Cardiac fibroblast (primary cell): ENCODE data around the gene PSMA6.

Source experiments
- DNase-seq, 2 donors: peaks; one replicate each; pipeline versions ENCODE4 v3.0.0 to v3.0.0-alpha.2; 2010; ENCODE audit warnings: low read depth in 2 of 2
- H3K4me3 ChIP-seq, 2 donors: replicated peaks in 1 of 2; 1 replicate in 1 of 2; 2 replicates in 1 of 2; pipeline ENCODE4 v1.5.1; 2011; ENCODE audit warnings: low read depth in 2 of 2, low read length in 2 of 2, mild to moderate bottlenecking in 2 of 2, moderate library complexity in 1 of 2
- CTCF ChIP-seq: IDR thresholded peaks from one replicate; pipeline ENCODE4 v1.5.1; 2011; ENCODE audit warnings: low read depth, mild to moderate bottlenecking, low read length, inconsistent platforms

PSMA6 gene

GRCh38 chr14:35258420-35258819, 33.8 kb upstream of the PSMA6 start:
- no peak overlapping the region for H3K4me3 ChIP-seq
- DNase-seq: peak; percentile 5 to 40
- TF ChIP-seq CTCF: no peak

- no peak overlapping the region for H3K4me3 ChIP-seq
- no peak for TF ChIP-seq CTCF
- DNase-seq: peak; percentile 40 to 55
Measured at GRCh38 chr14:35261774-35262173, 30.4 kb upstream of the PSMA6 start.

- no peak for DNase-seq
- no peak overlapping the region for H3K4me3 ChIP-seq
- no peak for TF ChIP-seq CTCF
Measured at GRCh38 chr14:35262436-35262835, 29.7 kb upstream of the PSMA6 start.

DNA sequence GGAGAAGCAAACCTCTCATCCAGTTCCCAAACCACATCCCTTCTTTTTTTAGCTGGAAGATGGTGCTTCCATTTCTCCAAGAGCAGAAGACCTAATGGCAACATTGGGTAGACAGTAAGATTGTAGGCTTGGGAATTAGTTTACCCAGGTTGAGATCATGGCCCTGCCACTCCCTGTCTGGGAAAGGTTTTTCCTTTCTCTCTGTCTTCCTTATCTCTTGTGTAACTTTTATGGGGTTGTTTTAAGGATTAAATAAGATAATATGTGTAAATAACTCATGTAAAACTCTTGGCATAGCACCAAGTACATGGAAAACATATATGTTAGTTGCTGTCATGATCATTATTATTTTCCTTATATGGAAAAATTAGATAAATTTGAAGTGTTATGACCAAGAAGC, 23.2 kb upstream of the PSMA6 start:
- TF ChIP-seq CTCF: no peak
- no peak for DNase-seq
- no peak overlapping the region for H3K4me3 ChIP-seq

DNA sequence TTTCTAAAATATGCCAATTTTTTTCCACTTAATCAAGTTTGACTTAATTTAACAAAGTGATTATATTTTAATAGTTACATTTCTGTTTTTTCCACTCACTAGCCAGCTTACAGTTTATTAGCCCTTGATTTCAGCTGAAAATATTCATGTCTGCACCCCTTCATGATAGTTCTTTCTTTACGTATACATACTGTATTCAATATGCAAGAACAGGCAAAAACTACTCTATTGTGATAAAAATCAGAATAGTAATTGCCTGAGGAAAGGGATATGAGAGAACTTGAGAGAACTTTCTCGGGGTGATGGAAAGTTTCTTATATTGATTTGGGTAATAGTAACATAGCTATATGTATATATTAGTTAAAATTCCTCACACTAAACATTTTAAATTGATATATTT, 17.4 kb upstream of the PSMA6 start:
- no peak for DNase-seq
- no peak for TF ChIP-seq CTCF
- no peak overlapping the region for H3K4me3 ChIP-seq

- no peak for TF ChIP-seq CTCF
Measured at GRCh38 chr14:35277179-35277578, 15.0 kb upstream of the PSMA6 start.

DNA sequence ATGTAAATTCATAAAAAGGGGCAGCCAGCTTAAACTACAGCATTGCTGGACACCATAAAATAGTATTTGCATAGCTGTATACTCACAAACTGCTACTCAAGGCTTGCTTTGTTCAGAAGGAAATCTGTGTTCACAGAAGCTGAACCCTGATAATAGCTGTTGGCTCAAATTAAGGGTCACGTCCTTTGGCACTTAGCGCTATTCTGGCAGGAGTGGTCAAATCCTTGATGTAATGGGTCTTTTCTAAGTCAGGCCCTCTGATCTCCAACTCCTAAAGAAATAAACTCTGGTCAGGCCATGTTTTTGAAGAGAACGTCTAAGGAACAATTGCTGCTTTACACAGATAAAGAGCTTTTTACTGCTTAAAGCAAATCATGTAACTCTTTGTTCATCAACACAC, 12.8 kb upstream of the PSMA6 start:
- no peak for DNase-seq
- no peak for TF ChIP-seq CTCF
- H3K4me3 ChIP-seq: no peak overlapping the region

More at GRCh38 chr14:35277179-35277578, 15.0 kb upstream of the PSMA6 start:
- no peak overlapping the region for H3K4me3 ChIP-seq
- DNase-seq: no peak
